GM23338 (cell line): ENCODE data around the gene IGSF9B. TPM values are rescaled to one million over a fixed set of nuclear protein-coding genes. Genes with fewer than 3 reads are reported as not detected.

Experiments used
- ATAC-seq: fragments of 200-7000 bp; cut with Tn5 transposase; 3 replicates; pipeline ENCODE4 v1.9.1; 2020
- DNase-seq: peaks from one replicate; pipeline ENCODE4 v3.0.0-alpha.2; 2015; ENCODE audit warnings: low spot score
- H2AFZ ChIP-seq: fragments of 200-600 bp; sonication (generic); 2 replicates; pipeline ENCODE4 v1.8.0; 2016; ENCODE audit warnings: antibody characterized with exemption, mild to moderate bottlenecking, moderate library complexity
- H3F3A ChIP-seq: fragments of 200-600 bp; sonication (generic); replicated peaks from 2 replicates; pipeline ENCODE4 v1.8.0; 2017; ENCODE audit warnings: antibody characterized with exemption, mixed run types, low read depth
- H3K27ac ChIP-seq: fragments of 200-600 bp; sonication (generic); 2 replicates; pipeline ENCODE4 v1.6.1; 2016; ENCODE audit warnings: low read depth
- H3K27me3 ChIP-seq: fragments of 200-600 bp; sonication (generic); 2 replicates; pipeline ENCODE4 v1.8.0; 2016; ENCODE audit warnings: mild to moderate bottlenecking, mixed run types, moderate library complexity; ENCODE audit not compliant: insufficient read depth
- H3K36me3 ChIP-seq: fragments of 200-600 bp; sonication (generic); 2 replicates; pipeline ENCODE4 v1.8.0; 2016; ENCODE audit warnings: mild to moderate bottlenecking; ENCODE audit not compliant: insufficient read depth
- H3K4me1 ChIP-seq: fragments of 200-600 bp; sonication (generic); 2 replicates; pipeline ENCODE4 v1.8.0; 2016; ENCODE audit warnings: mild to moderate bottlenecking, moderate library complexity; ENCODE audit not compliant: insufficient read depth
- H3K4me2 ChIP-seq: fragments of 200-600 bp; sonication (generic); 2 replicates; pipeline ENCODE4 v1.7.1; 2017; ENCODE audit warnings: mixed run types
- H3K4me3 ChIP-seq: fragments of 200-600 bp; sonication (generic); 2 replicates; pipeline ENCODE4 v1.6.1; 2016; ENCODE audit warnings: mixed run types
- H3K79me2 ChIP-seq: fragments of 200-600 bp; sonication (generic); replicated peaks from 2 replicates; pipeline ENCODE4 v1.8.0; 2017; ENCODE audit warnings: mild to moderate bottlenecking; ENCODE audit not compliant: insufficient read depth
- H3K9me2 ChIP-seq: fragments of 200-600 bp; sonication (generic); 2 replicates; pipeline ENCODE4 v1.8.0; 2017; ENCODE audit not compliant: insufficient read depth
- H4K20me1 ChIP-seq: fragments of 200-600 bp; sonication (generic); replicated peaks from 2 replicates; pipeline ENCODE4 v1.8.0; 2017; ENCODE audit warnings: mild to moderate bottlenecking; ENCODE audit not compliant: insufficient read depth
- H3K27ac Mint-ChIP-seq: 2 replicates; pipeline ENCODE4 v1.8.0; 2020; ENCODE audit warnings: inconsistent platforms, mild to moderate bottlenecking, moderate library complexity, mixed read lengths
- H3K27me3 Mint-ChIP-seq: 3 replicates; pipeline ENCODE4 v1.8.0; 2022; ENCODE audit warnings: low read depth, mild to moderate bottlenecking, moderate library complexity, mixed read lengths, inconsistent platforms; ENCODE audit not compliant: insufficient read depth, poor library complexity
- H3K36me3 Mint-ChIP-seq: 3 replicates; pipeline ENCODE4 v1.8.0; 2021; ENCODE audit warnings: low read depth, mild to moderate bottlenecking, inconsistent platforms, moderate library complexity, mixed read lengths
- H3K4me1 Mint-ChIP-seq: 3 replicates; pipeline ENCODE4 v1.8.0; 2020; ENCODE audit warnings: mild to moderate bottlenecking, inconsistent platforms, mixed read lengths
- H3K4me3 Mint-ChIP-seq: 3 replicates; pipeline ENCODE4 v1.8.0; 2021; ENCODE audit warnings: moderate library complexity, mild to moderate bottlenecking, inconsistent platforms, mixed read lengths
- H3K9me3 Mint-ChIP-seq: 3 replicates; pipeline ENCODE4 v1.8.0; 2020; ENCODE audit warnings: moderate library complexity, mild to moderate bottlenecking, inconsistent platforms, mixed read lengths
- CREB1 ChIP-seq: fragments of 250-450 bp; sonication (Bioruptor Pico); IDR thresholded peaks from 2 replicates; pipeline ENCODE4 v1.5.0; 2020; ENCODE audit warnings: low read depth, mild to moderate bottlenecking, moderate library complexity
- EZH2 ChIP-seq: fragments of 200-600 bp; sonication (generic); IDR thresholded peaks from one replicate; pipeline ENCODE4 v1.8.0; 2017; ENCODE audit warnings: antibody characterized with exemption, mild to moderate bottlenecking, low read depth; ENCODE audit not compliant: unreplicated experiment
- JUNB ChIP-seq: IDR thresholded peaks from one replicate; pipeline ENCODE4 v1.6.1; 2016; ENCODE audit warnings: antibody characterized with exemption; ENCODE audit not compliant: unreplicated experiment
- POLR2AphosphoS5 ChIP-seq: IDR thresholded peaks from 2 replicates; pipeline ENCODE4 v1.6.1; 2016; ENCODE audit warnings: antibody characterized with exemption, low read depth
- STAT1 ChIP-seq: IDR thresholded peaks from one replicate; pipeline ENCODE4 v1.6.1; 2016; ENCODE audit warnings: antibody characterized with exemption; ENCODE audit not compliant: unreplicated experiment
- ZNF114 ChIP-seq: fragments of 250-450 bp; sonication (Bioruptor Pico); IDR thresholded peaks from 2 replicates; pipeline ENCODE4 v1.5.0; 2020; ENCODE audit warnings: mild to moderate bottlenecking, moderate library complexity
- ZNF331 ChIP-seq: fragments of 250-450 bp; sonication (Bioruptor Pico); IDR thresholded peaks from 2 replicates; pipeline ENCODE4 v1.5.0; 2020; ENCODE audit warnings: low read depth, mild to moderate bottlenecking, moderate library complexity
- polyA plus RNA-seq: library from polyadenylated mRNA; unstranded; fragments of >200 nt; fragmentation: Nextera tagmentation; extraction: Ambion mirVana; gene quantifications from 2 replicates; pipeline ENCODE4 v1.2.1, GENCODE V29; 2016
- total RNA-seq: library from RNA; depleted of rRNA; stranded (reverse); fragments of >200 nt; shearing (Covaris generic); gene quantifications from 2 replicates; pipeline ENCODE4 v1.2.3, GENCODE V29; 2014
- TF ChIP-seq, protein P1 (sequence below), 2 experiments: fragments of 200-600 bp in 1 of 2; sonication (generic) in 1 of 2; conservative IDR thresholded peaks; 2 replicates each; pipeline versions ENCODE4 v1.5.1 to v1.6.1; 2016 to 2017; ENCODE audit warnings: antibody characterized with exemption in 2 of 2, low read depth in 2 of 2, mild to moderate bottlenecking in 2 of 2, moderate library complexity in 1 of 2
- TF ChIP-seq, protein P2 (sequence below): fragments of 250-450 bp; sonication (Bioruptor Pico); IDR thresholded peaks from 2 replicates; pipeline ENCODE4 v1.5.0; 2020; ENCODE audit warnings: mild to moderate bottlenecking, moderate library complexity

Gene IGSF9B
- total and polyA plus RNA-seq, 2 experiments from 2014 or later = 8.7 to 51.2 TPM

DNA sequence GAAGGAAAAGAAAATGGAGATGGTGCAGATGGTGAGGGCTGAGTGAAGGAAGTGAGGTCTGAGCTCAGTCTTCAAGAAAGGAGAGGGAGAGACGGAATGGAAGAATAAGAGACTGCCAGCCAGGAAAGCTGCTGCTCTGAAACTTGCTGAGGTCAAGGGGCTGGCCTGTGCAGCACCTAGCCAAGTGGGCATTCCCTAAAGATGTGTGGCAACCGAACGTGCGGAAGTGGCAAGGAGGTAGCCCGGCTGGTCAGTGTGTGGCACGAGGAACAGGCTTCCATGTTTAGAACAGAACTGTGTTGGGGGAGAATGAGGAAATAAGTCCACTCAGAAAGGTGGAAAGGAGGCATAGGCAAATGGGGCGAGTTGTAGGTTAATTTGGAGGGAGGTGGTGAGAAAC, 7.6 kb upstream of the IGSF9B start:
- Mint-ChIP-seq H3K4me3 (no peak overlapping the region), H3K4me1 (peaks cover 10% of the 10 kb centered on the region), H3K9me3 (peaks cover 8% of the 10 kb centered on the region; the same call in 2 of the 3 replicates), H3K27me3 (peaks cover 7% of the 10 kb centered on the region), H3K36me3 (peaks cover 1% of the 10 kb centered on the region; the same call in 2 of the 3 replicates), H3K27ac (no peak overlapping the region)
- Histone ChIP-seq H3K27ac (no peak overlapping the region), H3K79me2 (no peaks in the 10 kb centered on the region), H3K4me2 (no peak overlapping the region), H4K20me1 (no peaks in the 10 kb centered on the region), H3K4me1 (no peaks in the 10 kb centered on the region; the same call in 1 of the 2 replicates), H3K27me3 (no peaks in the 10 kb centered on the region), H3K4me3 (no peak overlapping the region), H2AFZ (no peak overlapping the region), H3F3A (no peaks in the 10 kb centered on the region), H3K36me3 (no peaks in the 10 kb centered on the region), H3K9me2 (peaks cover 5% of the 10 kb centered on the region; the same call in 1 of the 2 replicates)
- no peak for TF ChIP-seq ZNF331 (CRISPR knock-in tag)
- no peak for TF ChIP-seq EZH2
- no peak for TF ChIP-seq CREB1 (CRISPR knock-in tag)
- no peak for TF ChIP-seq STAT1
- TF ChIP-seq, protein P1, sequence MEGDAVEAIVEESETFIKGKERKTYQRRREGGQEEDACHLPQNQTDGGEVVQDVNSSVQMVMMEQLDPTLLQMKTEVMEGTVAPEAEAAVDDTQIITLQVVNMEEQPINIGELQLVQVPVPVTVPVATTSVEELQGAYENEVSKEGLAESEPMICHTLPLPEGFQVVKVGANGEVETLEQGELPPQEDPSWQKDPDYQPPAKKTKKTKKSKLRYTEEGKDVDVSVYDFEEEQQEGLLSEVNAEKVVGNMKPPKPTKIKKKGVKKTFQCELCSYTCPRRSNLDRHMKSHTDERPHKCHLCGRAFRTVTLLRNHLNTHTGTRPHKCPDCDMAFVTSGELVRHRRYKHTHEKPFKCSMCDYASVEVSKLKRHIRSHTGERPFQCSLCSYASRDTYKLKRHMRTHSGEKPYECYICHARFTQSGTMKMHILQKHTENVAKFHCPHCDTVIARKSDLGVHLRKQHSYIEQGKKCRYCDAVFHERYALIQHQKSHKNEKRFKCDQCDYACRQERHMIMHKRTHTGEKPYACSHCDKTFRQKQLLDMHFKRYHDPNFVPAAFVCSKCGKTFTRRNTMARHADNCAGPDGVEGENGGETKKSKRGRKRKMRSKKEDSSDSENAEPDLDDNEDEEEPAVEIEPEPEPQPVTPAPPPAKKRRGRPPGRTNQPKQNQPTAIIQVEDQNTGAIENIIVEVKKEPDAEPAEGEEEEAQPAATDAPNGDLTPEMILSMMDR (conservative IDR thresholded peaks at IDR 0.05; ENCODE audit: low read depth in 2 of 2) = no peak
- no peak for TF ChIP-seq POLR2AphosphoS5
- TF ChIP-seq JUNB = no peak
- TF ChIP-seq ZNF114 (CRISPR knock-in tag) = no peak
- TF ChIP-seq, protein P2, sequence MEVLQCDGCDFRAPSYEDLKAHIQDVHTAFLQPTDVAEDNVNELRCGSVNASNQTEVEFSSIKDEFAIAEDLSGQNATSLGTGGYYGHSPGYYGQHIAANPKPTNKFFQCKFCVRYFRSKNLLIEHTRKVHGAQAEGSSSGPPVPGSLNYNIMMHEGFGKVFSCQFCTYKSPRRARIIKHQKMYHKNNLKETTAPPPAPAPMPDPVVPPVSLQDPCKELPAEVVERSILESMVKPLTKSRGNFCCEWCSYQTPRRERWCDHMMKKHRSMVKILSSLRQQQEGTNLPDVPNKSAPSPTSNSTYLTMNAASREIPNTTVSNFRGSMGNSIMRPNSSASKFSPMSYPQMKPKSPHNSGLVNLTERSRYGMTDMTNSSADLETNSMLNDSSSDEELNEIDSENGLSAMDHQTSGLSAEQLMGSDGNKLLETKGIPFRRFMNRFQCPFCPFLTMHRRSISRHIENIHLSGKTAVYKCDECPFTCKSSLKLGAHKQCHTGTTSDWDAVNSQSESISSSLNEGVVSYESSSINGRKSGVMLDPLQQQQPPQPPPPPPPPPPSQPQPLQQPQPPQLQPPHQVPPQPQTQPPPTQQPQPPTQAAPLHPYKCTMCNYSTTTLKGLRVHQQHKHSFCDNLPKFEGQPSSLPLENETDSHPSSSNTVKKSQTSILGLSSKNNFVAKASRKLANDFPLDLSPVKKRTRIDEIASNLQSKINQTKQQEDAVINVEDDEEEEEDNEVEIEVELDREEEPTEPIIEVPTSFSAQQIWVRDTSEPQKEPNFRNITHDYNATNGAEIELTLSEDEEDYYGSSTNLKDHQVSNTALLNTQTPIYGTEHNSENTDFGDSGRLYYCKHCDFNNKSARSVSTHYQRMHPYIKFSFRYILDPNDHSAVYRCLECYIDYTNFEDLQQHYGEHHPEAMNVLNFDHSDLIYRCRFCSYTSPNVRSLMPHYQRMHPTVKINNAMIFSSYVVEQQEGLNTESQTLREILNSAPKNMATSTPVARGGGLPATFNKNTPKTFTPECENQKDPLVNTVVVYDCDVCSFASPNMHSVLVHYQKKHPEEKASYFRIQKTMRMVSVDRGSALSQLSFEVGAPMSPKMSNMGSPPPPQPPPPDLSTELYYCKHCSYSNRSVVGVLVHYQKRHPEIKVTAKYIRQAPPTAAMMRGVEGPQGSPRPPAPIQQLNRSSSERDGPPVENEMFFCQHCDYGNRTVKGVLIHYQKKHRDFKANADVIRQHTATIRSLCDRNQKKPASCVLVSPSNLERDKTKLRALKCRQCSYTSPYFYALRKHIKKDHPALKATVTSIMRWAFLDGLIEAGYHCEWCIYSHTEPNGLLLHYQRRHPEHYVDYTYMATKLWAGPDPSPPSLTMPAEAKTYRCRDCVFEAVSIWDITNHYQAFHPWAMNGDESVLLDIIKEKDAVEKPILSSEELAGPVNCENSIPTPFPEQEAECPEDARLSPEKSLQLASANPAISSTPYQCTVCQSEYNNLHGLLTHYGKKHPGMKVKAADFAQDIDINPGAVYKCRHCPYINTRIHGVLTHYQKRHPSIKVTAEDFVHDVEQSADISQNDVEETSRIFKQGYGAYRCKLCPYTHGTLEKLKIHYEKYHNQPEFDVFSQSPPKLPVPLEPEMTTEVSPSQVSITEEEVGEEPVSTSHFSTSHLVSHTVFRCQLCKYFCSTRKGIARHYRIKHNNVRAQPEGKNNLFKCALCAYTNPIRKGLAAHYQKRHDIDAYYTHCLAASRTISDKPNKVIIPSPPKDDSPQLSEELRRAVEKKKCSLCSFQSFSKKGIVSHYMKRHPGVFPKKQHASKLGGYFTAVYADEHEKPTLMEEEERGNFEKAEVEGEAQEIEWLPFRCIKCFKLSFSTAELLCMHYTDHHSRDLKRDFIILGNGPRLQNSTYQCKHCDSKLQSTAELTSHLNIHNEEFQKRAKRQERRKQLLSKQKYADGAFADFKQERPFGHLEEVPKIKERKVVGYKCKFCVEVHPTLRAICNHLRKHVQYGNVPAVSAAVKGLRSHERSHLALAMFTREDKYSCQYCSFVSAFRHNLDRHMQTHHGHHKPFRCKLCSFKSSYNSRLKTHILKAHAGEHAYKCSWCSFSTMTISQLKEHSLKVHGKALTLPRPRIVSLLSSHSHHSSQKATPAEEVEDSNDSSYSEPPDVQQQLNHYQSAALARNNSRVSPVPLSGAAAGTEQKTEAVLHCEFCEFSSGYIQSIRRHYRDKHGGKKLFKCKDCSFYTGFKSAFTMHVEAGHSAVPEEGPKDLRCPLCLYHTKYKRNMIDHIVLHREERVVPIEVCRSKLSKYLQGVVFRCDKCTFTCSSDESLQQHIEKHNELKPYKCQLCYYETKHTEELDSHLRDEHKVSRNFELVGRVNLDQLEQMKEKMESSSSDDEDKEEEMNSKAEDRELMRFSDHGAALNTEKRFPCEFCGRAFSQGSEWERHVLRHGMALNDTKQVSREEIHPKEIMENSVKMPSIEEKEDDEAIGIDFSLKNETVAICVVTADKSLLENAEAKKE (CRISPR knock-in tag) = no peak
- ATAC-seq = no peak
- DNase-seq = no peak
